ENCODE results near the gene MACF1. TPM values are rescaled to one million over a fixed set of nuclear protein-coding genes. Genes with fewer than 3 reads are reported as not detected.

MACF1 gene
- total RNA-seq, 4 donors from 2014 or later = 230 to 378 (median 300) TPM

DNA sequence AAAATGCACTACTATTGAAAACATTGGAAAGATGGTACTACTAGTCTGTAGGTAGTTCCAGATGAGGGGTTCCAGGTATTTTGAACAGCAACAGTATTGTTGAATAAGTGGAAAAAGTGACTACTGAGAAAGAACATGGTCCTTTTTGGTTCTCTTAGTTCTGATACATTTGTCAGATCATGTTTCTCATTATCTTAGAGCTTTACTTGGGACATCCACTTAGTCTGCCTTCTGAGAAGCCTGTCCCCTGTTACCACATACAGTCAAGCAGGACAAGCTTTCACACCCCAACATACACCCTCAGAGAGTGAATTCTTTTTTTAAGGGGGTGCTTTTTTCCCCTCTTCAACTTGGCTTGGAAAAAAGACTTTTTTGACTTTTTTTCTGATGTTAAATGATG is 41.0 kb upstream of the MACF1 start:
- TF ChIP-seq, protein P1, sequence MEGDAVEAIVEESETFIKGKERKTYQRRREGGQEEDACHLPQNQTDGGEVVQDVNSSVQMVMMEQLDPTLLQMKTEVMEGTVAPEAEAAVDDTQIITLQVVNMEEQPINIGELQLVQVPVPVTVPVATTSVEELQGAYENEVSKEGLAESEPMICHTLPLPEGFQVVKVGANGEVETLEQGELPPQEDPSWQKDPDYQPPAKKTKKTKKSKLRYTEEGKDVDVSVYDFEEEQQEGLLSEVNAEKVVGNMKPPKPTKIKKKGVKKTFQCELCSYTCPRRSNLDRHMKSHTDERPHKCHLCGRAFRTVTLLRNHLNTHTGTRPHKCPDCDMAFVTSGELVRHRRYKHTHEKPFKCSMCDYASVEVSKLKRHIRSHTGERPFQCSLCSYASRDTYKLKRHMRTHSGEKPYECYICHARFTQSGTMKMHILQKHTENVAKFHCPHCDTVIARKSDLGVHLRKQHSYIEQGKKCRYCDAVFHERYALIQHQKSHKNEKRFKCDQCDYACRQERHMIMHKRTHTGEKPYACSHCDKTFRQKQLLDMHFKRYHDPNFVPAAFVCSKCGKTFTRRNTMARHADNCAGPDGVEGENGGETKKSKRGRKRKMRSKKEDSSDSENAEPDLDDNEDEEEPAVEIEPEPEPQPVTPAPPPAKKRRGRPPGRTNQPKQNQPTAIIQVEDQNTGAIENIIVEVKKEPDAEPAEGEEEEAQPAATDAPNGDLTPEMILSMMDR (IDR thresholded peaks at IDR 0.05) = no peak
- ATAC-seq (ENCODE audit: low FRiP score) = no peak

DNA sequence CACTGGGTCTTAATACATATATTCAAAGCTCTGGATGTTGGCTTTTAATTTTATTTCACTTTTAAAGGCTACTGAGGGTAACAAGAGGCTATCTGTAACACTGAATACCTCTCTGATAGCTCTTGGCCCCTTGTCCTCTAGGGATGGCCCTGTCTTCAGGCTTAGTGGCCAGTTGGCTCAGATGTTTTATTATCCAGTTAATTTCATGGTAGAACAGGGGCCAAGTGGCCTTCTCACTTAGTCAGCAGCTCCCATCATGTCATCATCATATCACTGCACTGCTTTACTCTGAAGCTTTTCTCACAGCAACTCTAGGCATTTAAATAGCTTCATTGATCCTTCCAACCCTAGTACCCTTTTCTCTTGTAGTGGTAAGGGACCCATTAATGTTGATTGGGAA is 40.2 kb upstream of the MACF1 start:
- ATAC-seq (ENCODE audit: low FRiP score) = no peak
- no peak for DNase-seq (ENCODE audit: low spot score)
- TF ChIP-seq, protein P1 (IDR thresholded peaks at IDR 0.05) = no peak

More for the DNA sequence above, 41.0 kb upstream of the MACF1 start:
- DNase-seq (ENCODE audit: low spot score) = no peak

DNA sequence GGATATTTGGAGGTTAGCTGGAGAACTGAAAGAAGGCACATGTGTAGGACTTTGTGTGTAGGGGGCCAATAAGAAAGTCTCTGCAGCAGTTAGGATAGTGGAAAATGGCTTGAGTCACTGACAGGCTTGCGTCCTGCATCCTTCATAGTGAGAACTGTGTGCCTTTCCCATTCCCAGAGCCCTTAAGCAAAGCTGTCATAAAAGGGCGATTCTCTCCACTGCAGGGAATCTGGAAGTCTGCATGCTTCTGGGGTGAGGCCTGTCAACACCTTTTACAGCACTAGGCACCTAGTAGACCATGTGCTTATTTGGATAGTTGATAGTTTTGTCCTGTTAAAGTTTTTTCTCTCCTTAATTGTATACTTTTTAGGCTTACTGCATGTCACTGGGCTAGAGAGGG is 39.4 kb upstream of the MACF1 start:
- no peak for ATAC-seq (ENCODE audit: low FRiP score)
- TF ChIP-seq, protein P1 (IDR thresholded peaks at IDR 0.05) = no peak
- DNase-seq (ENCODE audit: low spot score) = no peak

DNA sequence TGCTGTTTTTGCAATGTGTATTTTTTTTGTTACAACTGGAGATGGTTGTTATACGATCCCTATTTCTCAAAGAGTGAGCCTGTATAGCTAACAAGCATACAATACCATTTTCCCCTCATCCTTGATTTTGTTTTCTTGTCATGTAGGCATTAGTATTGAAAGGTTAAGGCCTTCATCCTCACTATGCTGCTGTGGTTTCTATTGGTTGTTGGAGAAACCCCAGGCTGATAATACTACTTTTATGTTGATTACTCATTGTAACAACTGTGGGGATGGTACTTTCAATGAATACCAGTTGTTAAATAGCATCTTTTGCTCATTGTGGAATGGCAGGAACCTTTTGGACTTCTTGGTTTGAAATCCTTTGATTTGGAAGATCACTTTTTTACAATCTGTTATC is 39.0 kb upstream of the MACF1 start:
- DNase-seq (ENCODE audit: low spot score) = no peak
- no peak for ATAC-seq (ENCODE audit: low FRiP score)
- TF ChIP-seq, protein P1 (IDR thresholded peaks at IDR 0.05) = no peak

DNA sequence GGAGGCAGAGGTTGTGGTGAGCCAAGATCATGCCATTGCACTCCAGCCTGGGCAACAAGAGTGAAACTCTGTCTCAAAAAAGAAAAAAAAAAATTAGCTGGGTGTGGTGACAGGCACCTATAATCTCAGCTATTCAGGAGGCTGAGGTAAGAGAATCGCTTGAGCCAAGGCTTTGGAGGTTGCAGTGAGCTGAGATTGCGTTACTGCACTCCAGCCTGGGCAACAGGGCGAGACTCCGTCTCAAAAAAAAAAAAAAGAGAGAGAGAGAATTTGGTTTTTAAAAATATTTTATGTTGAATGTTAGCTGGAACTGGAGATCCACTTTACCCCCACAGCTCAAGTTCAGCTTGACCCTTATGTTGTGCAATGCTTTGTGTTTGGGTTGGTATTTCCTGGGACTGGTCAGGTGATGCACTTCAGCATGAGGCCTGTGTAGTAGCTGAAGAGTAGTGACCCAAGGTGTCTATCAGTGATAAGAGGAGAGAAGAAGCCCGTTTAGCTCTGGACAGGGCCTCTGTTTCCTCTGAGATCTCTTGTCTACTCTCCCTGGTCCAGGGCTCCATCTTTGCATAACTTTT is 36.8 kb upstream of the MACF1 start:
- TF ChIP-seq, protein P1 (IDR thresholded peaks at IDR 0.05) = no peak
- ATAC-seq (ENCODE audit: low FRiP score) (peak; percentile 41), DNase-seq (ENCODE audit: low spot score) (no peak)

DNA sequence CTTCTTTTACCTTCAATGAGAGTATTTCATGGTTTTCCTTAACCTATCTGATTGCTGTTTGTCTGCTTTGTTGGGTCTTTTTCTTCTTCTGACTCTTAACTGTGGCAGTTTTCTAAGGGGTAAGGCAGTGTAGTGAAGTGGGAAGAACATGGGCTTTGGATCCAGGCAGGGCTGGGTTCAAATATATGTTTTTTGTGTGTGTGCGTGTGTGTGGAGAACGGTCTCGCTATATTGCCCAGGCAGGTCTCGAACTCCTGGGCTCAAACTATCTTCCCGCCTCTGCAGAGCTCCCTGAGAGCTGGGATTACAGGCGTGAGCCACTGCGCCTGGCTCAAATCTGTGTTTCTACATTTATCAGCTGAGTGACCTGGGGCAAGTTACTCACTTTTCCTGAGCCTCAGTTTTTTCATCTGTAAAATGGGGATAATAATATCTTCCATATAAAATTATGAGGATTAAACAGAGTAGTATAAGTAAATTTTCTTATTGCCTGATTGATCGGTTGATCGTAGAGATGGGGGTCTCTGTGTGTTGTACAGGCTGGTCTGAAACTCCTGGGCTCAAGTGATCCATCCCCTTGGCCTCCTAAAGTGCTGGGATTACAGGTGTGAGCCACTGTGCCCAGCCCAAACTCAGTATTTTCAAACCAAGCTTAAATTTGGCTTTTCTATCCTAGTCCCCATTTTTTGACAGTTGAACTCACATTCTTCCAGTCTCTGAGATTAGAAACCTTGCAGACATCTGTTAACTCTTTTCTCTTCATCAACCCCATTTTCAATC is 36.0 kb upstream of the MACF1 start:
- no peak for DNase-seq (ENCODE audit: low spot score)
- TF ChIP-seq, protein P1 (IDR thresholded peaks at IDR 0.05) = no peak
- ATAC-seq (ENCODE audit: low FRiP score) = no peak
